Measurements from ENCODE around the gene FFAR3. TPM values are rescaled to one million over a fixed set of nuclear protein-coding genes. Genes with fewer than 3 reads are reported as not detected.
"Not testable (repeated sequence)": the region's sequence is repeated elsewhere in the genome, so short reads cannot be mapped to it uniquely, and the experiment has no call there.

The FFAR3 gene
- total RNA-seq, 2 experiments from 2014 or later = 1.1 TPM

- Mint-ChIP-seq H3K4me3 (no peak overlapping the region), H3K36me3 (no peaks in the 10 kb centered on the region), H3K27me3 (no peaks in the 10 kb centered on the region), H3K27ac (no peak overlapping the region), H3K9me3 (no peaks in the 10 kb centered on the region), H3K4me1 (ENCODE audit: low read depth) (peaks cover 9% of the 10 kb centered on the region)
- DNase-seq = no peak
- intact Hi-C loops (cut with micrococcal nuclease) = no loop called here
- POLR2A ChIA-PET = no interaction called here
- CTCF ChIA-PET = interaction anchor here (0.6 to 0.7 kb wide), 2 partner anchors 192 to 489 kb away, joined by 3 to 5 read pairs; no protein-coding TSS in a partner anchor
Observed at GRCh38 chr19:35399948-35400772, 41.9 kb downstream of the FFAR3 start.

DNA sequence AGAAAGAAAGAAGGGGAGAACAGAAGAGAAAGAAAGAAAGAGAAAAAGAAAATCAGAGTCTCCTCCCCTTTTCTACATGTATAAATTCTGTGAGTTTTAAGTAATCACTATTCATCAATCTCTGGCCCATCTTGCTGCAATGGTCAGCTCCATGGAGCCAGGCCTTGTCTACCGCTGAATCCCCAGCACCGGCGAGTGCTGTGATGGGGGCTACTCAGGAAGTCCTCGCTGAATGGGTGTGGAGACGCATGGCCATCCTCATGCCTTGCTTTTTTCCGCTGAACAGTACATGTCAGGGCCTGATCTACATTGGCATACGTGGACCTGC, 42.5 kb downstream of the FFAR3 start:
- Mint-ChIP-seq H3K4me1 (ENCODE audit: low read depth) (peaks cover 14% of the 10 kb centered on the region), H3K27ac (no peak overlapping the region), H3K4me3 (no peak overlapping the region), H3K36me3 (no peaks in the 10 kb centered on the region), H3K9me3 (no peaks in the 10 kb centered on the region), H3K27me3 (no peaks in the 10 kb centered on the region)
- POLR2A ChIA-PET = no interaction called here
- no peak for DNase-seq
- CTCF ChIA-PET = interaction anchor here (0.7 kb wide), 2 partner anchors 26 to 191 kb away, joined by 3 read pairs; no protein-coding TSS in a partner anchor
- intact Hi-C loops (cut with micrococcal nuclease) = no loop called here

GRCh38 chr19:35401416-35401815, 43.2 kb downstream of the FFAR3 start:
- H3K9me3 Mint-ChIP-seq; H3K36me3 Mint-ChIP-seq; H3K27me3 Mint-ChIP-seq; H3K27ac Mint-ChIP-seq; POLR2A ChIA-PET; H3K4me3 Mint-ChIP-seq; intact Hi-C loops (cut with micrococcal nuclease); DNase-seq: not testable (repeated sequence)
- CTCF ChIA-PET = interaction anchor here (0.7 kb wide), 1 partner anchor 26 kb away, joined by 3 read pairs; no protein-coding TSS in a partner anchor
- H3K4me1 Mint-ChIP-seq (ENCODE audit: low read depth) = peaks cover 16% of the 10 kb centered on the region

GRCh38 chr19:35403116-35403760, 45.0 kb downstream of the FFAR3 start:
- POLR2A ChIA-PET = interaction anchor here (1.1 kb wide), 1 partner anchor 49 kb away, joined by 3 read pairs; no protein-coding TSS in a partner anchor
- Mint-ChIP-seq H3K36me3 (no peaks in the 10 kb centered on the region), H3K27ac (no peak overlapping the region), H3K4me3 (no peak overlapping the region), H3K27me3 (no peaks in the 10 kb centered on the region), H3K9me3 (no peaks in the 10 kb centered on the region), H3K4me1 (ENCODE audit: low read depth) (peaks cover 16% of the 10 kb centered on the region)
- CTCF ChIA-PET = interaction anchor here (0.5 to 1.1 kb wide), 4 partner anchors 44 to 185 kb away, joined by 3 to 5 read pairs (median 4); partner anchors contain the start of gene FFAR1
- intact Hi-C loops (cut with micrococcal nuclease) = no loop called here
- DNase-seq = peak; percentile 40

DNA sequence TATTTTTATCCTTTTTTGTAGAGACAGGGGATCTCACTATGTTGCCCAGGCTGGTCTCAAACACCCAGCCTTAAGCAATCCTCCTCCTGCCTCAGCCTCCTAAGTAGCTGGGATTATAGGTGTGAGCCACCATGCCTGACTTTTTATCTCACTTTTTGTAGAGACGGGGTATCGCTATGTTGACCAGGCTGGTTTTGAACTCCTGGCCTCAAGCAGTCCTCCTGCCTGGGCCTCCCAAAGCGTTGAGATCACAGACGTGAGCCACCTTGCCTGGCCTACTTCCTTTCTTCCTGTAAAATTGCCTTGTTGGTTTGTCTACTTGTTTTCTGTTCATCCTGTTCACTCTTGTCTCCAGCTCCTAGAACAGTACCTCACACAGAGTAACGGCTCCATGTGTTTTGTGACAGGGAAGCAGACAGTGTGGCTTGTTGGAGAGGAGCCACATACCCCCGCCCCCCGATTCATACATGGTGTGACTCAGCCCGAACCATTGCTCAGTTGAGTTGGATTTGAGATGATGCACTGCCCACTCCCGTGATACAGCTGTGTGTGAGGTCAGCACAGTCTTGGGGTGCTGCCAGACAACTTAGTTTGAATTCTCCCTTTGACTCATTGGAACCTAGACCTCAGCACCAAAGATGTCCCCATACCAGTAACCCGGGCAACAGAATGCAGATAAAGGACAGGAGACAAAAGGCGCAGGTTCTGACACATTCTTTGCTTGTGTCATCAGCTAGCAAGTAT, 46.8 kb downstream of the FFAR3 start:
- peak; percentile 90 for DNase-seq
- no peaks in the 10 kb centered on the region for H3K36me3 Mint-ChIP-seq
- H3K27ac Mint-ChIP-seq = peak overlapping the region; percentile 55
- no peak overlapping the region for H3K4me3 Mint-ChIP-seq
- no peaks in the 10 kb centered on the region for H3K27me3 Mint-ChIP-seq
- no peaks in the 10 kb centered on the region for H3K9me3 Mint-ChIP-seq
- ChIA-PET CTCF (interaction anchor here (1.4 kb wide), 1 partner anchor 90 kb away, joined by 5 read pairs; no protein-coding TSS in a partner anchor), POLR2A (interaction anchor here (1.4 kb wide), 1 partner anchor 58 kb away, joined by 4 read pairs; the partner anchor contains the start of gene FFAR1)
- intact Hi-C loops (cut with micrococcal nuclease) = loop anchor here (1.0 kb wide), 2 partner anchors 46 to 58 kb away; partner anchors contain the start of gene FFAR1
- H3K4me1 Mint-ChIP-seq (ENCODE audit: low read depth) = peaks cover 16% of the 10 kb centered on the region

- peaks cover 16% of the 10 kb centered on the region for H3K4me1 Mint-ChIP-seq (ENCODE audit: low read depth)
- peaks cover 2% of the 10 kb centered on the region for H3K27me3 Mint-ChIP-seq
- ChIA-PET CTCF (interaction anchor here (0.6 to 1.1 kb wide), 2 partner anchors 20 to 87 kb away, joined by 4 read pairs; no protein-coding TSS in a partner anchor), POLR2A (no interaction called here)
- H3K4me3 Mint-ChIP-seq = no peak overlapping the region
- intact Hi-C loops (cut with micrococcal nuclease) = no loop called here
- no peak for DNase-seq
- no peak overlapping the region for H3K27ac Mint-ChIP-seq
- no peaks in the 10 kb centered on the region for H3K9me3 Mint-ChIP-seq
- H3K36me3 Mint-ChIP-seq = no peaks in the 10 kb centered on the region
Observed at GRCh38 chr19:35407619-35408018, 49.4 kb downstream of the FFAR3 start.

GRCh38 chr19:35408284-35409171, 50.3 kb downstream of the FFAR3 start:
- Mint-ChIP-seq H3K27me3 (peaks cover 4% of the 10 kb centered on the region), H3K27ac (no peak overlapping the region), H3K4me1 (ENCODE audit: low read depth) (peaks cover 15% of the 10 kb centered on the region), H3K4me3 (no peak overlapping the region), H3K36me3 (no peaks in the 10 kb centered on the region), H3K9me3 (no peaks in the 10 kb centered on the region)
- intact Hi-C loops (cut with micrococcal nuclease) = no loop called here
- CTCF ChIA-PET = no interaction called here
- POLR2A ChIA-PET = no interaction called here
- no peak for DNase-seq

- DNase-seq = no peak
- H3K36me3 Mint-ChIP-seq = no peaks in the 10 kb centered on the region
- peaks cover 15% of the 10 kb centered on the region for H3K4me1 Mint-ChIP-seq (ENCODE audit: low read depth)
- no peaks in the 10 kb centered on the region for H3K9me3 Mint-ChIP-seq
- H3K27ac Mint-ChIP-seq = no peak overlapping the region
- H3K27me3 Mint-ChIP-seq = peaks cover 4% of the 10 kb centered on the region
- intact Hi-C loops (cut with micrococcal nuclease) = no loop called here
- ChIA-PET POLR2A (no interaction called here), CTCF (no interaction called here)
- no peak overlapping the region for H3K4me3 Mint-ChIP-seq
Observed at GRCh38 chr19:35409191-35409590, 50.9 kb downstream of the FFAR3 start.

Small RNA genes lying within 50 kb of the gene (microRNA-seq; reads per million reads assigned to microRNA genes)
- gene MIR5196 (ENCODE audit: borderline microRNAs expressed, borderline number of aligned reads, borderline replicate concordance) = not detected

Other genes starting within 250 kb of the FFAR3 start
- not detected for gene FXYD3, start 242.6 kb upstream of the FFAR3 start, total RNA-seq
- gene LGI4, start 223.4 kb upstream of the FFAR3 start, total RNA-seq = under 1 TPM; 0.50 to 0.51 TPM
- gene FXYD1, start 219.6 kb upstream of the FFAR3 start, total RNA-seq = 1 to 10 TPM; 2.3 to 2.8 TPM
- gene FXYD7, start 215.2 kb upstream of the FFAR3 start, total RNA-seq = under 1 TPM; 0.77 to 0.93 TPM
- 100 to 1,000 TPM; 334 to 360 TPM for gene FXYD5, start 203.7 kb upstream of the FFAR3 start, total RNA-seq
- under 1 TPM in 1 of 2 experiments, not detected in 1; 0.19 TPM for gene FAM187B, start 129.7 kb upstream of the FFAR3 start, total RNA-seq
- 10 to 100 TPM; 25.4 to 28.7 TPM for gene LSR, start 109.5 kb upstream of the FFAR3 start, total RNA-seq
- gene USF2, start 89.5 kb upstream of the FFAR3 start, total RNA-seq = 100 to 1,000 TPM; 117 to 121 TPM
- not detected for gene HAMP, start 75.9 kb upstream of the FFAR3 start, total RNA-seq
- gene MAG, start 66.3 kb upstream of the FFAR3 start, total RNA-seq = under 1 TPM; 0.43 to 0.44 TPM
- 1 to 10 TPM in 1 of 2 experiments, under 1 TPM in 1; 0.75 to 1.2 TPM for gene CD22, start 29.3 kb upstream of the FFAR3 start, total RNA-seq
- gene FFAR1, start 10.6 kb upstream of the FFAR3 start, total RNA-seq = under 1 TPM in 1 of 2 experiments, not detected in 1; 0.12 TPM
- under 1 TPM in 1 of 2 experiments, not detected in 1; 0.17 TPM for gene GPR42, start 12.6 kb downstream of the FFAR3 start, total RNA-seq
- not detected for gene FFAR2, start 89.8 kb downstream of the FFAR3 start, total RNA-seq
- gene KRTDAP, start 132.0 kb downstream of the FFAR3 start, total RNA-seq = not detected
- gene DMKN, start 155.2 kb downstream of the FFAR3 start, total RNA-seq = 1 to 10 TPM; 2.1 to 2.4 TPM
- gene SBSN, start 169.9 kb downstream of the FFAR3 start, total RNA-seq = under 1 TPM in 1 of 2 experiments, not detected in 1; 0.10 TPM
- not detected for gene GAPDHS, start 175.0 kb downstream of the FFAR3 start, total RNA-seq
- gene TMEM147, start 187.2 kb downstream of the FFAR3 start, total RNA-seq = 10 to 100 TPM; 73.5 to 81.9 TPM
- gene ATP4A, start 205.2 kb downstream of the FFAR3 start, total RNA-seq = not detected
- not detected for gene PMIS2, start 227.7 kb downstream of the FFAR3 start, total RNA-seq

Data from activated CD4-positive, alpha-beta memory T cell treated with anti-CD3 and anti-CD28 coated beads for 36 hours (primary cell).